RCC 7860 (cell line): ENCODE results near the gene SLC26A3.
"Not testable (repeated sequence)": the region's sequence is repeated elsewhere in the genome, so short reads cannot be mapped to it uniquely, and the experiment has no call there.

Experiments used
- DNase-seq: peaks from one replicate; pipeline ENCODE4 v3.0.0-alpha.2; 2015; ENCODE audit warnings: low spot score
- FAIRE-seq: peaks from 2 replicates; lab custom pipeline; 2012; peaks lifted over from hg19 to GRCh38; lab: Jason Lieb, UNC

The SLC26A3 gene

DNA sequence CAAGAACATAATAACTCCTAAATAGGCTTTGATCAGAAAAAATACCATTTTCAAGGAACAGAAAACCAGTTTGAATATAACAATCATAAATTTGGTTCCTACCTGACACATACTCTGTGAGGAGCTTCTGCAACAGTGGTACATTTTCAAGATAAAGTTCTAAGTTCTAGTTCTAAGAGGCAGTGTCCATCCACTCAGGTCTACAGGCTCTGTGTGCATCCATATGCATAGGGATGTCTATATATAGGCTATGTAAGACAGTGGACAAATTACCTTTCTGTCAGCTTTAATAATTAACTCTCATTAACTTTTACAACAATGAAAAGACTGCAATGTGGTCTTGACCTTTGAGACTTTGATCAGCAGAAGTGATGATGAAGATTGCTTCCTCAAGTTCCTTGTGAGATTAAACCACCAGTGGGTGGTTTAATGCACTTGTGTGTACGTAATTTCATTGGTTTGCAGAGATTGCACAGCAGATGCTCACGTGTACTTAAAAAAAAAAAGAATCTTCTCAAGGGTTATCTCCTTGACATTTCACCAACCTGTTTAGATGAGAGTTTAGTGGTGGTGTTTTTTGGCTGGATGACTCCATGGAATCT, at the start of gene SLC26A3:
TSS of gene SLC26A3 (minus strand) at position 215 of the 602 bp plus-strand sequence. CDS start 8,714 bp downstream, outside the sequence.
- FAIRE-seq (no peak), DNase-seq (no peak)

DNA sequence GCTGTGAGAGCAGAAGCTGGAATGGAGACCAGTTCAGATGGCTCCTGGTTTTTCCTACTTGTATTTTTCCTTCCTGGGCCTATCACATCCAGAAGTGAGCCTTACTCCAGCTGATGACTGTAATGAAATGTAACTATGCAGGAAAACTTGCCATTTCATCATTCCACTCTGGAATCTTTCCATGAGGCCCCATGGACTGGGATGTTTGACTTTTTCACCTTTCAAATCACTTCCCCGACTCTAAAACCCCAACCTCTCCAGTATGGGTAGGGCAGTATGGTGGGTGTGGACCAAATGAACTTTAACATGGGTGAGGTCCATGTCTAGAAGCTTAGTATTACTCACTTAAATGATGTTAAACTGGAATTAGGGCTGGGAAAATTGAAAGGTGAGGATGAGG, 47.6 kb upstream of the SLC26A3 start:
- FAIRE-seq, result no peak
- no peak for DNase-seq

GRCh38 chr7:107850216-107850615, 47.2 kb upstream of the SLC26A3 start:
- no peak for DNase-seq
- FAIRE-seq, result no peak

GRCh38 chr7:107848211-107848610, 45.2 kb upstream of the SLC26A3 start:
- FAIRE-seq, DNase-seq: not testable (repeated sequence)

- not testable (repeated sequence) for FAIRE-seq, DNase-seq
Measured at GRCh38 chr7:107847836-107848175, 44.8 kb upstream of the SLC26A3 start.

DNA sequence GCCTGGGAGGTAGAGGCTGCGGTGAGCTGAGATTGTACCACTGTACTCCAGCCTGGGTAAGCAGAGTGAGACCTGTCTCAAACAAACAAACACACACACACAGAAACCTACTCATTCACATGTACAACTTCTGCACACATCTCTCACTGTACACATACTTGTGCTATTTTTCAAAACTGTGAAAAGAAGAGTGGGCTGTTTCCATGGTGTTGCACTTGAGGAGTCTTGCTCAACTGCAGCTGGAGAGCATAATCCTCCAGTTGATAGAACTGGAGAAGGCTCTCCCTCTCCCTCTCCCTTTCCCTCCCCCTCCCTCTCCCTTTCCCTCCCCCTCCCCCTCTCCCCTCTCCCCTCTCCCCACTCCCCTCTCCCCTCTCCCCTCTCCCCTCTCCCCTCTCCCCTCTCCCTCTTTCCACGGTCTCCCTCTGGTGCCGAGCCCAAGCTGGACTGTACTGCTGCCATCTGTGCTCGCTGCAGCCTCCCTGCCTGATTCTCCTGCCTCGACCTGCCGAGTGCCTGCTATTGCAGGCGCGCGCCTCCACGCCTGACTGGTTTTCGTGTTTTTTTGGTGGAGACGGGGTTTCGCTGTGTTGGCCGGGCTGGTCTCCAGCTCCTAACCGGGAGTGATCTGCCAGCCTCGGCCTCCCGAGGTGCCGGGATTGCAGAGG, 44.3 kb upstream of the SLC26A3 start:
- DNase-seq (no peak), FAIRE-seq (no peak)

DNA sequence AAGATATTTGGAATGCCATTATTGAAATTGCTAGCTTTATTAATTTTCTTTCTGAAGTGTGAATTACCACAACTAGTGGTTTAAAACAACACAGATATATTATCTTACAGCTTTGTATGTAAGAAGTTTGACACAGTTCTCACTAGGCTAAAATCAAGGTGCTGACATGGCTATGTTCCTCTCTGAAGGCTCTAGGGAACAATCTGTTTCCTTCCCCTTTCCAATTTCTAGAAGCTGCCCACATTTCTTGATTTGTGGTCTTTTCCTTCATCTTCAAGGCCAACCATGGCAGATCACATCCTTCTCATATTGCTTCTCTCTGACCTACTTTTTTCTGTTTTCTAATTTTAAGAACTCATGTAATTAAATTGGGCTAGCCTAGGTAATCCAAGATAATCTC, 43.3 kb upstream of the SLC26A3 start:
- no peak for FAIRE-seq
- no peak for DNase-seq

GRCh38 chr7:107843184-107843583, 40.2 kb upstream of the SLC26A3 start:
- no peak for FAIRE-seq
- DNase-seq, result no peak

DNA sequence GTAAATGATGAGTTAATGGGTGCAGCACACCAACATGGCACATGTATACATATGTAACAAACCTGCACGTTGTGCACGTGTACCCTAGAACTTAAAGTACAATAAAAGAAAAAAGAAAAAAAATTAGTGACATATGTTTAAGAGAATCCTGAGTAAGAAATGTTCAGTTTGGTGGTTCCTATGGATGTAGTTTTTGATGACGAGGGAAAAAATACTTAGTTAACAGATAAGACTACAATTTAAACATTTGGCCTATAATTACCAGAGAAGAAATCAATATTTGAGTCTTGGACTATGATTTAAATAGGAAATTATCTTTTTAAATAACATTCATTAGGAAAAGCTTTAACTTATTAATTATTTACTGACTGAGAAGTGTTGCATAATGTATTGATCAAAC, 39.2 kb upstream of the SLC26A3 start:
- no peak for FAIRE-seq
- no peak for DNase-seq

DNA sequence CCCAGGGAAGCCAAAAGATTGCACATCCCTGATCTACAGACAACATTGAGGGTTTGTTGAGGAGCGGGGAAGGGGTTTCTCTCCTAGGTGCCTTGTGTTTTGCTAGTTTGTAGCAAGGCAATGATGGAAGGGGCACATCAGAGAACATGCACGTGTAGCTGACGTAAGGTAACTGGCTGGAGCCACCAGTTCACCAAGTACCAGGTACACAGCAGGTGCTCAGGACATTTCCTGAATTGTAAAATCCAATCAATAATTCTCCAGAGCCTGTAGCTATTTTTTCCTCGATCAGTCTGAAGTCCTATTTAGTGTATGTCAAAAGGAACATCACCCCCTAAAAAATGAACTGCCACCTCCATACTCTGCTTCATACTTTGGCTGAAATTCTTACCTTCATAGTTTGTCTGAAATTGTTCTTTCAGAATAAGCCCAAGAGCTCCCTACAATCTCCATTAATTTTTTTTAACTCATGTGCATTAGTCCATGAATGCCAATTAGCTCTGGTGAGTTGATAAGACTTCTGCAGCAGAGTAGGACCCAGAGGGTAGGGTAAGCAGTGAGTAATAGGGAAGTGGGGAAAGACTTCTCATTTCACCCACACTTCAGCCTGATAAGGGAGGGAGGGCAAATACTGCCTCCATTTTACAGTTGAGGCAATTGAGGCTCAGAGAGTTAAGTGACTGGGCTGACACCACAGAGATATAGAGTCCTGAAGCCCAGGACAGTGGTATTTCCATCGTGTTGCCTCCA, 36.0 kb upstream of the SLC26A3 start:
- no peak for DNase-seq

GRCh38 chr7:107838024-107838601, 35.1 kb upstream of the SLC26A3 start:
- FAIRE-seq, result no peak
- no peak for DNase-seq

More for the DNA sequence above, 36.0 kb upstream of the SLC26A3 start:
- FAIRE-seq, result no peak

- DNase-seq, result no peak
- FAIRE-seq, result no peak
Measured at GRCh38 chr7:107837145-107837512, 34.1 kb upstream of the SLC26A3 start.

DNA sequence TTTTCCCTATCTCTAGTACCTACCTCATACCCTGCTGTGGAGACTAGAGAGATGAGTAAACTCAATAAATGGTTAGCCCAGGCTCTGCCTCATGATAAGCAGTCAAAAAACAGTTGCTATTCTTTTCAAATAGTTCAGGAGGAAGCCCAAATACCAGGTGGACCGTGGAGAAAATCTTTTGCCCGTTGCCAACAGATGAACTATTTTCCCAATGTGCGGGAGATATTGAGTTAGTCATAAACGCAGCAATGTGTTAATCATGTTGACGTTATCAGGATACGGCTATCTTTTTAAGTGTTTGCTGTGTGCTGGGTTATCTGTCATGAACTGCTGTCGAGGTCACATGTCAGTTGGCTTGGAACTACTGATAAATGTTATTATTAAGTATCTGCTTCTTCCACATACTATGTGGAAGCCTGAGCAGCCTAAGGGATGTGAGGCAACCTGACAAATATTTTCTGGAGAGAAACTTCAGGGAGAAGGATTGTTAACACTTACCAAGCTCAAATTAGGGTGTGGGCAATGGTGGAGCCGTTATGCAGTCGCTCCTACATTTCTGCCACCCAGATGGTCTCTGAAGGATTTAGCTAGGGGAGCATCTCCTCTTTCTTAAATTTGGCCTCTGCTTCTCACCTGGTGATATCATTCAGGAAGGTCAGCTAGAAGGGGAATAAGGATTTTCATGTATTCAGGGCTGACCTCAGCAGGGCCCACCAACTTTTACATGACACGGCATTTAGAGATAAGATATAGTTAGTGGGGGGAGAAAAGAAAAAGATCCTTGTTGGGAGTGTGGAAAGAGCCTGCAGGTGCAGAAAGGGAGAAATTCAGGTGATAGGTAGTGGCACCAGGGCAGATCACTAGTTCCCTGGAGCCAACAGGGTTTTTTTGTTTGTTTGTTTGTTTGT, 33.5 kb upstream of the SLC26A3 start:
- FAIRE-seq, result no peak

DNA sequence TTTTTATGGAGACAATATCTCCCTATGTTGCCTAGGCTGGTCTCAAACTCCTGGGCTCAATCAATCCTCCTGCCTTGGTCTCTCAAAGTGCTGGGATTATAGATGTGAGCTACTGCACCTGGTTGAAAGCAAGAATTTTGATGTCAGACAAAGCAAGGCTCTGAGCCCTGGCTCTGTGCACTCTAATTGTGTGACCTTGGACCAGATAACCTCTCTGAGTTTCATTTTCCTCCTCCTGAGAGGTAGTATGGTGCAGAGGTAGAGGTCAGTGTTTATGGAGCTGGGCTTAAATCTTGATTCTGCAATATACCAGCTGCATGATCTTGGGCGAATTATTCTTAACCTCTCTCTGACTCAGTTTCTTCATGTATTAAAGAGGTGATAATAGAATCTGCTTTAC, 31.4 kb upstream of the SLC26A3 start:
- DNase-seq, result no peak
- FAIRE-seq, result no peak

More for the DNA sequence above, 33.5 kb upstream of the SLC26A3 start:
- DNase-seq, result no peak

- DNase-seq (no peak), FAIRE-seq (no peak)
Measured at GRCh38 chr7:107833684-107834106, 30.7 kb upstream of the SLC26A3 start.

DNA sequence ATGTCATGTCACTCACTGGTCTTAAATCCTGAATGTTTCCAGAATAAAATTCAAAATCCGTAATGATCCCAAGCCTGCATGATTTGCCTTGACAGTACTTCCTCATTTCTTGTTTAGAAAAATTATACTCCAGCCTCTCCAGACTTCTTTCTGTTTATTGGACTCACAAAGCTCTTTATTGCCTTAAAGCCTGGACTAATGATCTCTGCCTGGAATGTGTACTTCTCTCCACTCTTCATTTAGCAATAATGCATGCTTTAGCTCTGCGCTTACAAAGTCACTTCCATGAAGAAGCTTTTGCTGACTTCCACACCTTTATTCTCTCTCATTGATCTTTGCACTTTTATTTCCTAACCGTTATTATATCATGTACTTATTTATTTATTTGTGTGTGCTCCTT, 27.4 kb upstream of the SLC26A3 start:
- DNase-seq (no peak), FAIRE-seq (no peak)

- DNase-seq (no peak), FAIRE-seq (no peak)
Measured at GRCh38 chr7:107828540-107828939, 25.5 kb upstream of the SLC26A3 start.

GRCh38 chr7:107827501-107827900, 24.5 kb upstream of the SLC26A3 start:
- DNase-seq (no peak), FAIRE-seq (no peak)

DNA sequence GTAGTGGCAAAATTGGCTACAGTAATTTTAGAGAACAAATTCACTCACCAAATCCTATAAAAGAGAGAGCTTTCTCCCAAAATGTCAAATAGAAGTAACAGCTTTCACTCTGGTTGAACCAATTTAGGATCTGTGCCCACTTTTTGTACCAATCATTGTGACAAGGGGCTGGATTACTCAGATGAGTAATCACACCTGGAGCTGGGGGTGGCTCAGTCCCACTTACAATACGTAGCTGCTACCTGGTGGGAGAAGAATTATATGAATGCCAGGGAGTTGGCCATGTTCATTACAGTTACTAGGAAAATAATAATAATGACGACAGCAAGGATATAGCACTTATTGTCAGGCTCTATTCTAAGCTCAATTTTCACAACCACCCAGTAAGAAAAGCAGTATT, 23.4 kb upstream of the SLC26A3 start:
- DNase-seq (no peak), FAIRE-seq (no peak)

- no peak for DNase-seq
- no peak for FAIRE-seq
Measured at GRCh38 chr7:107824858-107825257, 21.8 kb upstream of the SLC26A3 start.

GRCh38 chr7:107818622-107819021, 15.6 kb upstream of the SLC26A3 start:
- DNase-seq (no peak), FAIRE-seq (no peak)
